ENCODE measurements around the gene LRRK2.

DNA sequence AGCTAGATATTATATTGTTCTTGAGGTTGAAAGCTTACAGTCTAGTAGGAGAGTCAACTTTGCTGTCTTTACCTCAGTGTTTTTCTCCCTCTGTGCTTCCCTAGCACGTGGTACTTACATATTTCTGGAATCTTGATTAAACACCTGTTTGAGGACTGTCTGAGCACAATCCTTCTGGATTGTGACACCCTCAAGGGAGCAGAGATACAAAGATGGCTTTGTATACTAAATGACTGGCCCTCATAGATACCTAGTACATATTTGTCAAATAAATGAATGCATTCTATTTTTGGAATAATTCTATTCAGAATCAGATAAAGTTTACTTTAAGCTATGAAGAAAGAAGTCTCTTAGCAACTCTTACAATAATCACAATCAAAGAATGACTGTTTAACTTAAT, 113.3 kb downstream of the LRRK2 start:
- TF ChIP-seq, protein P1, sequence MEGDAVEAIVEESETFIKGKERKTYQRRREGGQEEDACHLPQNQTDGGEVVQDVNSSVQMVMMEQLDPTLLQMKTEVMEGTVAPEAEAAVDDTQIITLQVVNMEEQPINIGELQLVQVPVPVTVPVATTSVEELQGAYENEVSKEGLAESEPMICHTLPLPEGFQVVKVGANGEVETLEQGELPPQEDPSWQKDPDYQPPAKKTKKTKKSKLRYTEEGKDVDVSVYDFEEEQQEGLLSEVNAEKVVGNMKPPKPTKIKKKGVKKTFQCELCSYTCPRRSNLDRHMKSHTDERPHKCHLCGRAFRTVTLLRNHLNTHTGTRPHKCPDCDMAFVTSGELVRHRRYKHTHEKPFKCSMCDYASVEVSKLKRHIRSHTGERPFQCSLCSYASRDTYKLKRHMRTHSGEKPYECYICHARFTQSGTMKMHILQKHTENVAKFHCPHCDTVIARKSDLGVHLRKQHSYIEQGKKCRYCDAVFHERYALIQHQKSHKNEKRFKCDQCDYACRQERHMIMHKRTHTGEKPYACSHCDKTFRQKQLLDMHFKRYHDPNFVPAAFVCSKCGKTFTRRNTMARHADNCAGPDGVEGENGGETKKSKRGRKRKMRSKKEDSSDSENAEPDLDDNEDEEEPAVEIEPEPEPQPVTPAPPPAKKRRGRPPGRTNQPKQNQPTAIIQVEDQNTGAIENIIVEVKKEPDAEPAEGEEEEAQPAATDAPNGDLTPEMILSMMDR (IDR thresholded peaks at IDR 0.05), result no peak
- TF ChIP-seq POLR2AphosphoS5 (IDR thresholded peaks at IDR 0.05) (no peak), POLR2A (IDR thresholded peaks at IDR 0.05; ENCODE audit: low read depth) (no peak)
